Pancreas (tissue), 10 donors: ENCODE measurements around the gene MALRD1. TPM values are rescaled to one million over a fixed set of nuclear protein-coding genes. Genes with fewer than 3 reads are reported as not detected.

Source experiments
- ATAC-seq, 4 donors: fragments of 200-7000 bp; cut with Tn5 transposase; one replicate each; pipeline versions ENCODE4 v1.8.0 to v1.9.1; 2020; ENCODE audit warnings: mild to moderate bottlenecking in 4 of 4, moderate library complexity in 4 of 4
- DNase-seq, 6 donors: peaks; one replicate each; pipeline ENCODE4 v3.0.0-alpha.2; 2020
- FAIRE-seq: peaks from 2 replicates; lab custom pipeline; 2012; peaks lifted over from hg19 to GRCh38; lab: Jason Lieb, UNC
- H3K27ac ChIP-seq, 4 donors: fragments of 200-600 bp; sonication (generic); 1 replicate in 3 of 4; 2 replicates in 1 of 4; pipeline versions ENCODE4 v1.5.0 to v1.8.0; 2020
- H3K27me3 ChIP-seq, 4 donors: fragments of 200-600 bp; one replicate each; pipeline ENCODE4 v1.8.0; 2021
- H3K36me3 ChIP-seq, 3 donors: fragments of 200-600 bp; sonication (generic) in 1 of 3; one replicate each; pipeline versions ENCODE4 v1.5.0 to v1.8.0; 2020 to 2021
- H3K4me1 ChIP-seq, 3 donors: fragments of 200-600 bp; one replicate each; pipeline ENCODE4 v1.8.0; 2021
- H3K4me3 ChIP-seq, 4 donors: fragments of 200-600 bp; sonication (generic) in 2 of 4; one replicate each; pipeline versions ENCODE4 v1.5.0 to v1.8.0; 2020 to 2021
- H3K9me3 ChIP-seq, 4 donors: fragments of 200-600 bp; one replicate each; pipeline ENCODE4 v1.8.0; 2021
- CTCF ChIP-seq, 4 donors: fragments of 200-600 bp; sonication (generic) in 3 of 4; IDR thresholded peaks; one replicate each; pipeline versions ENCODE4 v1.5.0 to v1.8.0; 2021; ENCODE audit warnings: antibody characterized with exemption in 4 of 4
- WGBS, 2 donors: extraction: QIAGEN DNeasy Blood & Tissue Kit; methylation state at CpG; one replicate each; pipeline ENCODE4 v1.1.7; 2013; 5-methylcytosine and 5-hydroxymethylcytosine counted together
- intact Hi-C, 3 donors: fragments of 100-400 bp; cut with DNase I; formaldehyde crosslinking; loops; one replicate each; pipeline versions ENCODE4 v1.11.1 to v1.14.2; 2022
- polyA plus RNA-seq, 2 donors: library from polyadenylated mRNA; stranded (reverse); fragments of 200-250 nt; gene quantifications; one replicate each; pipeline ENCODE4 v1.2.3, GENCODE V29; 2013
- total RNA-seq, 6 donors: library from RNA; stranded (reverse); fragmentation: NEBNext Ultra II Directional in 4 of 6; extraction: Animal tissue kit (Norgen Biotek cat#: 25700) in 4 of 6; gene quantifications; one replicate each; pipeline versions ENCODE4 v1.2.1 to v1.2.4, GENCODE V29; 2021 to 2023
- donor health status: healthy with polysubstance abuse.
- donor health status: DM: no; HTN: no; CAD: no; lungs with moderate emphysema.
- donor health status: DM: no; HTN: no; CAD: no.
- donor health status: control.
- donor health status: control.
- donor health status: Bipolar disorder and iron deficiency.
- donor health status: DM: yes; HTN: yes; CAD: no.
- donor health status: DM: no; HTN: no; CAD: no.
- donor health status: DM: no; HTN: no; CAD: no.
- donor health status: DM: yes; HTN: yes; CAD: no.

Gene MALRD1
- total and polyA plus RNA-seq, 8 donors = 0.13 to 0.87 (median 0.31) TPM; not detected in 5

GRCh38 chr10:19426034-19426433 is 377.4 kb downstream of the MALRD1 start:
- Histone ChIP-seq H3K27ac (no peak overlapping the region), H3K4me3 (no peak overlapping the region), H3K36me3 (no peaks in the 10 kb centered on the region), H3K9me3 (no peaks in the 10 kb centered on the region), H3K27me3 (no peaks in the 10 kb centered on the region), H3K4me1 (no peaks in the 10 kb centered on the region)
- no peak for FAIRE-seq
- intact Hi-C loops = no loop called here
- ATAC-seq = no peak
- no peak for DNase-seq
- no peak for TF ChIP-seq CTCF (IDR thresholded peaks at IDR 0.05)

GRCh38 chr10:19431622-19432351 is 383.2 kb downstream of the MALRD1 start:
- no peak for TF ChIP-seq CTCF (IDR thresholded peaks at IDR 0.05)
- no peak overlapping the region for H3K4me3 ChIP-seq
- DNase-seq (no peak), ATAC-seq (no peak), FAIRE-seq (no peak)
- no peaks in the 10 kb centered on the region for H3K27me3 ChIP-seq
- H3K27ac ChIP-seq = no peak overlapping the region
- H3K36me3 ChIP-seq = no peaks in the 10 kb centered on the region
- intact Hi-C loops = no loop called here
- WGBS, 2 donors = 26 to 29% methylated on average over 5 of the region's 5 CpGs
- H3K4me1 ChIP-seq = no peaks in the 10 kb centered on the region
- no peaks in the 10 kb centered on the region for H3K9me3 ChIP-seq

GRCh38 chr10:19449860-19450259 is 401.3 kb downstream of the MALRD1 start:
- no peaks in the 10 kb centered on the region for H3K27me3 ChIP-seq
- WGBS, 2 donors = 47 to 49% methylated on average over 2 of the region's 2 CpGs
- H3K27ac ChIP-seq = no peak overlapping the region
- no peaks in the 10 kb centered on the region for H3K9me3 ChIP-seq
- no peak for TF ChIP-seq CTCF (IDR thresholded peaks at IDR 0.05)
- DNase-seq = no peak
- no peak overlapping the region for H3K4me3 ChIP-seq
- no peak for FAIRE-seq
- ATAC-seq = no peak
- intact Hi-C loops = no loop called here
- no peaks in the 10 kb centered on the region for H3K4me1 ChIP-seq
- H3K36me3 ChIP-seq = no peaks in the 10 kb centered on the region

GRCh38 chr10:19451356-19451755 is 402.8 kb downstream of the MALRD1 start:
- H3K36me3 ChIP-seq = no peaks in the 10 kb centered on the region
- H3K9me3 ChIP-seq = no peaks in the 10 kb centered on the region
- 73 to 75% methylated on average over 3 of the region's 3 CpGs for WGBS, 2 donors
- no peaks in the 10 kb centered on the region for H3K4me1 ChIP-seq
- no peak overlapping the region for H3K27ac ChIP-seq
- no peaks in the 10 kb centered on the region for H3K27me3 ChIP-seq
- DNase-seq (no peak), FAIRE-seq (no peak), ATAC-seq (no peak)
- TF ChIP-seq CTCF (IDR thresholded peaks at IDR 0.05) = no peak
- intact Hi-C loops = no loop called here
- H3K4me3 ChIP-seq = no peak overlapping the region

GRCh38 chr10:19451937-19452336 is 403.3 kb downstream of the MALRD1 start:
- no peaks in the 10 kb centered on the region for H3K27me3 ChIP-seq
- H3K4me1 ChIP-seq = no peaks in the 10 kb centered on the region
- WGBS, 2 donors = 60 to 62% methylated on average over 2 of the region's 2 CpGs
- no peak for TF ChIP-seq CTCF (IDR thresholded peaks at IDR 0.05)
- no peaks in the 10 kb centered on the region for H3K36me3 ChIP-seq
- no peak for DNase-seq
- no peak for FAIRE-seq
- no peak overlapping the region for H3K4me3 ChIP-seq
- intact Hi-C loops = no loop called here
- H3K9me3 ChIP-seq = no peaks in the 10 kb centered on the region
- H3K27ac ChIP-seq = no peak overlapping the region
- no peak for ATAC-seq
